Coronary artery (tissue), 2 donors: Measurements from ENCODE around the gene TEAD1.

Experiments
- DNase-seq: peaks from one replicate; pipeline ENCODE4 v3.0.0-alpha.2; 2017; ENCODE audit warnings: low spot score
- H3K27ac ChIP-seq, 2 donors: fragments of 200-600 bp; sonication (generic); one replicate each; pipeline ENCODE4 v1.5.1; 2016 to 2019
- H3K4me3 ChIP-seq: fragments of 200-600 bp; sonication (generic); 2 replicates; pipeline ENCODE4 v1.5.1; 2016; ENCODE audit warnings: mild to moderate bottlenecking, moderate library complexity
- CTCF ChIP-seq: fragments of 200-600 bp; sonication (generic); IDR thresholded peaks from one replicate; pipeline ENCODE4 v1.5.1; 2019; ENCODE audit warnings: antibody characterized with exemption

The TEAD1 gene

GRCh38 chr11:12968826-12969225 lies 294.6 kb downstream of the TEAD1 start:
- TF ChIP-seq CTCF, result no peak
- Histone ChIP-seq H3K27ac (no peak overlapping the region), H3K4me3 (no peak overlapping the region)
- DNase-seq, result no peak

GRCh38 chr11:12971955-12972354 lies 297.7 kb downstream of the TEAD1 start:
- no peak overlapping the region for H3K4me3 ChIP-seq
- no peak for TF ChIP-seq CTCF
- H3K27ac ChIP-seq, result no peak overlapping the region
- no peak for DNase-seq

- Histone ChIP-seq H3K27ac (no peak overlapping the region), H3K4me3 (no peak overlapping the region)
- DNase-seq, result no peak
- no peak for TF ChIP-seq CTCF
These were observed 299.4 kb downstream of the TEAD1 start for GRCh38 chr11:12973528-12974181.

- TF ChIP-seq CTCF, result no peak
- Histone ChIP-seq H3K4me3 (no peak overlapping the region), H3K27ac (no peak overlapping the region)
- DNase-seq, result no peak
These were observed 301.0 kb downstream of the TEAD1 start for GRCh38 chr11:12975195-12975594.

GRCh38 chr11:12979928-12980689 lies 305.9 kb downstream of the TEAD1 start:
- no peak for DNase-seq
- no peak overlapping the region for H3K27ac ChIP-seq
- no peak for TF ChIP-seq CTCF
- H3K4me3 ChIP-seq, result no peak overlapping the region

GRCh38 chr11:12981676-12982522 lies 307.7 kb downstream of the TEAD1 start:
- TF ChIP-seq CTCF, result no peak
- DNase-seq, result no peak
- no peak overlapping the region for H3K27ac ChIP-seq

More at GRCh38 chr11:12981676-12982522, 307.7 kb downstream of the TEAD1 start:
- H3K4me3 ChIP-seq, result no peak overlapping the region
